ENCODE measurements around the gene TPBG.
A peak's percentile ranks its signal among the peaks of the same experiment; 100 is the strongest.

The TPBG gene

GRCh38 chr6:82363428-82364086, at the start of gene TPBG:
TPBG (plus strand) TSS chr6:82363817; CDS start chr6:82364962, 1,145 bp downstream.
- no peak for TF ChIP-seq CTCF (conservative IDR thresholded peaks at IDR 0.05)
- no peak within 1 kb of the TSS for H3K27ac ChIP-seq

GRCh38 chr6:82322386-82322785, 41.2 kb upstream of the TPBG start:
- TF ChIP-seq CTCF (conservative IDR thresholded peaks at IDR 0.05), result no peak

GRCh38 chr6:82329766-82330165, 33.9 kb upstream of the TPBG start:
- no peak overlapping the region for H3K27ac ChIP-seq
- no peak for TF ChIP-seq CTCF (conservative IDR thresholded peaks at IDR 0.05)

More at GRCh38 chr6:82322386-82322785, 41.2 kb upstream of the TPBG start:
- no peak overlapping the region for H3K27ac ChIP-seq

- H3K27ac ChIP-seq, result no peak overlapping the region
These were observed 33.3 kb upstream of the TPBG start for GRCh38 chr6:82330171-82330804.

GRCh38 chr6:82331031-82331773, 32.4 kb upstream of the TPBG start:
- H3K27ac ChIP-seq, result no peak overlapping the region
- TF ChIP-seq CTCF (conservative IDR thresholded peaks at IDR 0.05), result peak; percentile 33

More at GRCh38 chr6:82330171-82330804, 33.3 kb upstream of the TPBG start:
- no peak for TF ChIP-seq CTCF (conservative IDR thresholded peaks at IDR 0.05)

GRCh38 chr6:82333781-82334180, 29.8 kb upstream of the TPBG start:
- H3K27ac ChIP-seq, result no peak overlapping the region

More at GRCh38 chr6:82333781-82334180, 29.8 kb upstream of the TPBG start:
- no peak for TF ChIP-seq CTCF (conservative IDR thresholded peaks at IDR 0.05)
